IMR-90 (cell line): ENCODE results near the gene CMIP. TPM values are rescaled to one million over a fixed set of nuclear protein-coding genes. Genes with fewer than 3 reads are reported as not detected.

Source experiments
- ATAC-seq: fragments of 200-7000 bp; cut with Tn5 transposase; 2 replicates; pipeline ENCODE4 v1.9.1; 2020; ENCODE audit warnings: low read depth, mild to moderate bottlenecking, moderate library complexity
- BruUV-seq: library from RNA; stranded (reverse); fragments of 400-500 nt; replicated peaks from 2 replicates; lab custom pipeline; 2021; lab: Mats Ljungman, UMichigan
- CTCF ChIA-PET: fragments of 300-600 bp; formaldehyde crosslinking; extraction: SDS; loops from one replicate; lab custom pipeline; 2021; ENCODE audit warnings: antibody characterized with exemption; lab: Yijun Ruan, JAX
- POLR2A ChIA-PET: fragments of 300-600 bp; sonication (Branson Sonifier 250); formaldehyde crosslinking; loops from one replicate; lab custom pipeline; 2022; ENCODE audit warnings: antibody characterized with exemption; ENCODE audit not compliant: unreplicated experiment; lab: Charles Lee
- DNase-seq: peaks from one replicate; pipeline ENCODE4 v3.0.0; 2013
- H2AFZ ChIP-seq: replicated peaks from 2 replicates; pipeline ENCODE3; 2013; ENCODE audit warnings: low read length, mild to moderate bottlenecking; ENCODE audit not compliant: poor library complexity
- H2AK5ac ChIP-seq: 2 replicates; pipeline ENCODE4 v1.6.1; 2013; ENCODE audit warnings: low read depth, low read length, inconsistent platforms
- H2AK9ac ChIP-seq: replicated peaks from 2 replicates; pipeline ENCODE3; 2013; ENCODE audit warnings: mild to moderate bottlenecking, low read depth, low read length, moderate library complexity; ENCODE audit not compliant: poor library complexity
- H2BK120ac ChIP-seq: 2 replicates; pipeline ENCODE4 v1.6.1; 2013; ENCODE audit warnings: low read depth, low read length, inconsistent platforms
- H2BK15ac ChIP-seq: 3 replicates; pipeline ENCODE4 v1.6.1; 2013; ENCODE audit warnings: low read depth, low read length, inconsistent platforms
- H2BK20ac ChIP-seq: 2 replicates; pipeline ENCODE4 v1.6.1; 2013; ENCODE audit warnings: low read depth, mild to moderate bottlenecking, inconsistent platforms, low read length, moderate library complexity
- H2BK5ac ChIP-seq: 2 replicates; pipeline ENCODE4 v1.6.1; 2013; ENCODE audit warnings: mild to moderate bottlenecking, low read depth, low read length, inconsistent platforms; ENCODE audit not compliant: poor library complexity, severe bottlenecking
- H3K14ac ChIP-seq: replicated peaks from 2 replicates; pipeline ENCODE4 v1.6.1; 2013; ENCODE audit warnings: low read depth, low read length, inconsistent platforms
- H3K18ac ChIP-seq: 2 replicates; pipeline ENCODE4 v1.6.1; 2013; ENCODE audit warnings: low read depth, low read length, control low read depth
- H3K23ac ChIP-seq: 2 replicates; pipeline ENCODE4 v1.6.1; 2013; ENCODE audit warnings: low read depth, low read length, inconsistent platforms
- H3K27ac ChIP-seq: 2 replicates; pipeline ENCODE4 v1.5.1; 2013; ENCODE audit warnings: mild to moderate bottlenecking, control low read depth, low read length; ENCODE audit not compliant: insufficient read depth
- H3K27me3 ChIP-seq: 2 replicates; pipeline ENCODE4 v1.6.1; 2013; ENCODE audit warnings: low read length; ENCODE audit not compliant: control insufficient read depth, insufficient read depth
- H3K36me3 ChIP-seq: 2 replicates; pipeline ENCODE4 v1.6.1; 2013; ENCODE audit warnings: low read length, mixed read lengths; ENCODE audit not compliant: control insufficient read depth, insufficient read depth
- H3K4ac ChIP-seq: 2 replicates; pipeline ENCODE4 v1.6.1; 2013; ENCODE audit warnings: low read depth, low read length, inconsistent platforms
- H3K4me1 ChIP-seq: 2 replicates; pipeline ENCODE4 v1.6.1; 2013; ENCODE audit warnings: low read length, mixed read lengths; ENCODE audit not compliant: control insufficient read depth, insufficient read depth
- H3K4me2 ChIP-seq: 2 replicates; pipeline ENCODE4 v1.6.1; 2013; ENCODE audit warnings: low read depth, mild to moderate bottlenecking, control low read depth, low read length, moderate library complexity
- H3K4me3 ChIP-seq: 2 replicates; pipeline ENCODE4 v1.5.1; 2013; ENCODE audit warnings: low read depth, mild to moderate bottlenecking, control low read depth, low read length, moderate library complexity; ENCODE audit not compliant: insufficient read depth
- H3K56ac ChIP-seq: 2 replicates; pipeline ENCODE4 v1.6.1; 2013; ENCODE audit warnings: low read length, inconsistent platforms; ENCODE audit not compliant: insufficient read depth; ENCODE audit errors: extremely low read depth
- H3K79me1 ChIP-seq, 2 experiments: 2 replicates each; pipeline ENCODE4 v1.6.1; 2013; ENCODE audit warnings: low read length in 2 of 2, inconsistent platforms in 1 of 2, low read depth in 1 of 2
- H3K9ac ChIP-seq: 2 replicates; pipeline ENCODE4 v1.6.1; 2013; ENCODE audit warnings: low read depth, low read length, control low read depth
- H3K9me1 ChIP-seq: 2 replicates; pipeline ENCODE4 v1.6.1; 2013; ENCODE audit warnings: low read length, inconsistent platforms; ENCODE audit not compliant: insufficient read depth
- H3K9me3 ChIP-seq: 2 replicates; pipeline ENCODE4 v1.6.1; 2013; ENCODE audit warnings: low read length; ENCODE audit not compliant: control insufficient read depth, insufficient read depth
- H4K20me1 ChIP-seq: 2 replicates; pipeline ENCODE4 v1.6.1; 2013; ENCODE audit warnings: low read length, inconsistent platforms; ENCODE audit not compliant: insufficient read depth
- H4K5ac ChIP-seq: 2 replicates; pipeline ENCODE4 v1.6.1; 2013; ENCODE audit warnings: mild to moderate bottlenecking, low read depth, low read length, control low read depth
- H4K8ac ChIP-seq, 2 experiments: 2 replicates each; pipeline ENCODE4 v1.6.1; 2013; ENCODE audit warnings: low read depth in 2 of 2, low read length in 2 of 2, control low read depth in 1 of 2, inconsistent platforms in 1 of 2
- H4K91ac ChIP-seq: 2 replicates; pipeline ENCODE4 v1.6.1; 2013; ENCODE audit warnings: low read depth, low read length, inconsistent platforms; ENCODE audit not compliant: insufficient read depth
- BHLHE40 ChIP-seq: fragments of 150-350 bp; IDR thresholded peaks from 2 replicates; pipeline ENCODE4 v1.6.1; 2016; ENCODE audit warnings: mild to moderate bottlenecking, low read depth, low read length
- CEBPB ChIP-seq: IDR thresholded peaks from 2 replicates; pipeline ENCODE4 v1.6.1; 2012; ENCODE audit warnings: low read depth, low read length, improper control_type of control experiment
- CHD1 ChIP-seq: IDR thresholded peaks from 2 replicates; pipeline ENCODE4 v1.6.1; 2012; ENCODE audit warnings: low read depth, low read length, improper control_type of control experiment
- ELK1 ChIP-seq: fragments of 150-350 bp; IDR thresholded peaks from 2 replicates; pipeline ENCODE4 v1.6.1; 2016; ENCODE audit warnings: low read depth, mild to moderate bottlenecking, low read length, moderate library complexity, borderline replicate concordance
- FOS ChIP-seq: fragments of 150-350 bp; IDR thresholded peaks from 2 replicates; pipeline ENCODE4 v1.6.1; 2016; ENCODE audit warnings: low read depth, low read length
- MAFK ChIP-seq: IDR thresholded peaks from 2 replicates; pipeline ENCODE4 v1.6.1; 2012; ENCODE audit warnings: low read depth, low read length, improper control_type of control experiment
- MAZ ChIP-seq: IDR thresholded peaks from 2 replicates; pipeline ENCODE4 v1.6.1; 2012; ENCODE audit warnings: low read depth, mild to moderate bottlenecking, low read length, improper control_type of control experiment, moderate library complexity, borderline replicate concordance
- MXI1 ChIP-seq: IDR thresholded peaks from 2 replicates; pipeline ENCODE4 v1.6.1; 2012; ENCODE audit warnings: low read depth, mild to moderate bottlenecking, low read length, moderate library complexity, borderline replicate concordance
- NFE2L2 ChIP-seq: fragments of 150-350 bp; IDR thresholded peaks from 2 replicates; pipeline ENCODE4 v1.6.1; 2016; ENCODE audit warnings: low read depth, mild to moderate bottlenecking, low read length
- POLR2A ChIP-seq: IDR thresholded peaks from 2 replicates; pipeline ENCODE4 v1.6.1; 2012; ENCODE audit warnings: mild to moderate bottlenecking, low read depth, low read length
- RAD21 ChIP-seq: IDR thresholded peaks from 2 replicates; pipeline ENCODE4 v1.6.1; 2012; ENCODE audit warnings: low read length, improper control_type of control experiment
- RCOR1 ChIP-seq: IDR thresholded peaks from 2 replicates; pipeline ENCODE4 v1.6.1; 2012; ENCODE audit warnings: mild to moderate bottlenecking, low read length, improper control_type of control experiment; ENCODE audit not compliant: insufficient replicate concordance
- RFX5 ChIP-seq: IDR thresholded peaks from 2 replicates; pipeline ENCODE4 v1.8.0; 2012; ENCODE audit warnings: low read depth, mild to moderate bottlenecking, low read length, moderate library complexity
- SMC3 ChIP-seq: fragments of 150-350 bp; IDR thresholded peaks from 2 replicates; pipeline ENCODE4 v1.6.1; 2016; ENCODE audit warnings: low read depth, mild to moderate bottlenecking, antibody characterized with exemption, low read length, moderate library complexity
- USF2 ChIP-seq: fragments of 150-350 bp; IDR thresholded peaks from 2 replicates; pipeline ENCODE4 v1.6.1; 2017; ENCODE audit warnings: mild to moderate bottlenecking, antibody characterized with exemption, low read length, low read depth
- WGBS, 2 experiments: methylation state at CpG; one replicate each; pipeline versions ENCODE4 v1.1.5 to v1.1.7; 2013; ENCODE audit warnings: missing lambda C conversion rate in 2 of 2; ENCODE audit not compliant: insufficient read length in 1 of 2; ENCODE audit errors: extremely low coverage in 2 of 2; 5-methylcytosine and 5-hydroxymethylcytosine counted together
- dilution Hi-C: fragments of 300-500 bp; cut with HindIII; formaldehyde crosslinking; loops from one replicate; pipeline ENCODE4 v1.14.3; 2018; ENCODE audit warnings: low sequenced_read_pairs; ENCODE audit not compliant: unreplicated experiment
- in situ Hi-C: fragments of 300-500 bp; cut with MboI; formaldehyde crosslinking; loops from 3 replicates; pipeline ENCODE4 v1.14.3; 2019; ENCODE audit warnings: low sequenced_read_pairs, inconsistent platforms, mixed read lengths
- intact Hi-C: fragments of 100-400 bp; cut with micrococcal nuclease; formaldehyde crosslinking; loops from 2 replicates; pipeline ENCODE4 v1.10.0; 2022
- polyA plus RNA-seq, 3 experiments: library from polyadenylated mRNA; depleted of rRNA; stranded (reverse); fragments of >200 nt; gene quantifications; 2 replicates each; pipeline ENCODE4 v1.2.3, GENCODE V29; 2012; ENCODE audit warnings: low replicate concordance in 1 of 3
- total RNA-seq: library from RNA; depleted of rRNA; stranded (reverse); fragments of >200 nt; gene quantifications from 2 replicates; pipeline ENCODE4 v1.2.3, GENCODE V29; 2012
- TF ChIP-seq, protein P1 (sequence below): conservative IDR thresholded peaks from 2 replicates; pipeline ENCODE4 v1.5.1; 2012; ENCODE audit warnings: mild to moderate bottlenecking, low read depth, low read length, improper control_type of control experiment

CMIP gene
- total and polyA plus RNA-seq, 2 of the 4 experiments (the other 2 are of a cell fraction), result 3.2 to 11.6 TPM

- intact Hi-C loops, result no loop called here
- BruUV-seq, result no TSS peak
Measured at GRCh38 chr16:81754858-81755257, 310.2 kb downstream of the CMIP start.

More at GRCh38 chr16:81754858-81755257, 310.2 kb downstream of the CMIP start:
- Histone ChIP-seq H3K23ac (no peak overlapping the region), H3K9me3 (no peaks in the 10 kb centered on the region), H3K9me1 (no peaks in the 10 kb centered on the region), H3K4me2 (no peak overlapping the region), H3K4ac (no peak overlapping the region), H4K20me1 (no peaks in the 10 kb centered on the region), H4K8ac (no peak overlapping the region), H2BK120ac (no peak overlapping the region), H3K27me3 (no peaks in the 10 kb centered on the region; the same call in 1 of the 2 replicates), H3K9ac (no peak overlapping the region), H3K56ac (no peak overlapping the region), H3K4me1 (no peaks in the 10 kb centered on the region), H2AK9ac (no peak overlapping the region), H3K4me3 (no peak overlapping the region), H4K5ac (no peak overlapping the region), H3K14ac (no peak overlapping the region), H2BK20ac (no peak overlapping the region), H4K91ac (no peak overlapping the region), H3K79me1 (no peaks in the 10 kb centered on the region), H3K18ac (no peak overlapping the region), H2BK15ac (no peak overlapping the region), H2BK5ac (no peak overlapping the region), H3K27ac (no peak overlapping the region), H2AK5ac (no peak overlapping the region), H2AFZ (no peak overlapping the region), H3K36me3 (no peaks in the 10 kb centered on the region)
- in situ Hi-C loops, result no loop called here
- ChIA-PET POLR2A (no interaction called here), CTCF (no interaction called here)
- ATAC-seq (no peak), DNase-seq (no peak)
- dilution Hi-C loops, result no loop called here
- TF ChIP-seq USF2, result no peak
- TF ChIP-seq MXI1, result no peak
- TF ChIP-seq, protein P1, sequence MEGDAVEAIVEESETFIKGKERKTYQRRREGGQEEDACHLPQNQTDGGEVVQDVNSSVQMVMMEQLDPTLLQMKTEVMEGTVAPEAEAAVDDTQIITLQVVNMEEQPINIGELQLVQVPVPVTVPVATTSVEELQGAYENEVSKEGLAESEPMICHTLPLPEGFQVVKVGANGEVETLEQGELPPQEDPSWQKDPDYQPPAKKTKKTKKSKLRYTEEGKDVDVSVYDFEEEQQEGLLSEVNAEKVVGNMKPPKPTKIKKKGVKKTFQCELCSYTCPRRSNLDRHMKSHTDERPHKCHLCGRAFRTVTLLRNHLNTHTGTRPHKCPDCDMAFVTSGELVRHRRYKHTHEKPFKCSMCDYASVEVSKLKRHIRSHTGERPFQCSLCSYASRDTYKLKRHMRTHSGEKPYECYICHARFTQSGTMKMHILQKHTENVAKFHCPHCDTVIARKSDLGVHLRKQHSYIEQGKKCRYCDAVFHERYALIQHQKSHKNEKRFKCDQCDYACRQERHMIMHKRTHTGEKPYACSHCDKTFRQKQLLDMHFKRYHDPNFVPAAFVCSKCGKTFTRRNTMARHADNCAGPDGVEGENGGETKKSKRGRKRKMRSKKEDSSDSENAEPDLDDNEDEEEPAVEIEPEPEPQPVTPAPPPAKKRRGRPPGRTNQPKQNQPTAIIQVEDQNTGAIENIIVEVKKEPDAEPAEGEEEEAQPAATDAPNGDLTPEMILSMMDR, result no peak
- no peak for TF ChIP-seq CHD1
- no peak for TF ChIP-seq ELK1
- TF ChIP-seq BHLHE40, result no peak
- TF ChIP-seq MAFK, result no peak
- no peak for TF ChIP-seq CEBPB
- no peak for TF ChIP-seq RCOR1
- no peak for TF ChIP-seq RAD21
- no peak for TF ChIP-seq FOS
- no peak for TF ChIP-seq POLR2A
- TF ChIP-seq MAZ, result no peak
- no peak for TF ChIP-seq NFE2L2
- TF ChIP-seq RFX5, result no peak
- TF ChIP-seq SMC3, result no peak
- WGBS, 2 experiments, result no CpG with 5 or more reads among the region's 1 CpG
